A673 (cell line): ENCODE data around the gene SGTA. TPM values are rescaled to one million over a fixed set of nuclear protein-coding genes. Genes with fewer than 3 reads are reported as not detected.

Experiments
- BruUV-seq: library from RNA; stranded (reverse); fragments of 400-500 nt; replicated peaks from 2 replicates; lab custom pipeline; 2021; lab: Mats Ljungman, UMichigan
- CTCF ChIA-PET: fragments of 300-600 bp; sonication (Branson Sonifier 250); formaldehyde crosslinking; loops from one replicate; lab custom pipeline; 2022; ENCODE audit warnings: antibody characterized with exemption; lab: Charles Lee
- POLR2A ChIA-PET: fragments of 300-600 bp; sonication (Branson Sonifier 250); formaldehyde crosslinking; loops from one replicate; lab custom pipeline; 2022; ENCODE audit warnings: antibody characterized with exemption; ENCODE audit not compliant: low non-redundant PET; lab: Charles Lee
- DNase-seq: peaks from one replicate; pipeline ENCODE4 v3.0.0-alpha.2; 2015; ENCODE audit warnings: low spot score
- H3K27ac ChIP-seq: fragments of 200-600 bp; sonication (generic); 2 replicates; pipeline ENCODE4 v1.5.1; 2016; ENCODE audit warnings: mixed run types, low read depth, mild to moderate bottlenecking, mixed read lengths, antibody characterized with exemption, low read length; ENCODE audit not compliant: poor library complexity, severe bottlenecking
- H3K27me3 ChIP-seq: fragments of 200-600 bp; sonication (generic); replicated peaks from 2 replicates; pipeline ENCODE4 v1.6.1; 2017; ENCODE audit warnings: mixed run types, low read depth, mild to moderate bottlenecking, mixed read lengths, antibody characterized with exemption, low read length; ENCODE audit not compliant: insufficient read depth, poor library complexity
- H3K36me3 ChIP-seq: fragments of 200-600 bp; sonication (generic); 2 replicates; pipeline ENCODE4 v1.6.1; 2016; ENCODE audit warnings: mixed run types, mild to moderate bottlenecking, mixed read lengths, antibody characterized with exemption, low read length; ENCODE audit not compliant: insufficient read depth, poor library complexity, severe bottlenecking
- H3K4me1 ChIP-seq: fragments of 200-600 bp; sonication (generic); 2 replicates; pipeline ENCODE4 v1.6.1; 2017; ENCODE audit warnings: mixed run types, mild to moderate bottlenecking, mixed read lengths, antibody characterized with exemption, low read length; ENCODE audit not compliant: insufficient read depth, poor library complexity, severe bottlenecking
- H3K4me3 ChIP-seq: fragments of 200-600 bp; sonication (generic); 2 replicates; pipeline ENCODE4 v1.5.1; 2016; ENCODE audit warnings: low read depth, mixed run types, mild to moderate bottlenecking, mixed read lengths, low read length; ENCODE audit not compliant: poor library complexity, severe bottlenecking
- H3K9me3 ChIP-seq: fragments of 200-600 bp; sonication (generic); 2 replicates; pipeline ENCODE4 v1.6.1; 2016; ENCODE audit warnings: mixed run types, low read depth, mild to moderate bottlenecking, mixed read lengths, antibody characterized with exemption, low read length; ENCODE audit not compliant: poor library complexity, severe bottlenecking
- CTCF ChIP-seq: fragments of 300-800, 200-600 bp; sonication (generic); conservative IDR thresholded peaks from 2 replicates; pipeline ENCODE4 v1.5.1; 2017; ENCODE audit warnings: low read depth, mild to moderate bottlenecking, antibody characterized with exemption, low read length, moderate library complexity, mixed read lengths
- EZH2 ChIP-seq: fragments of 200-600 bp; sonication (generic); IDR thresholded peaks from 2 replicates; pipeline ENCODE4 v1.6.1; 2017; ENCODE audit warnings: borderline replicate concordance, low read depth, mild to moderate bottlenecking, mixed read lengths, antibody characterized with exemption, low read length; ENCODE audit not compliant: poor library complexity, severe bottlenecking
- intact Hi-C: fragments of 100-400 bp; cut with micrococcal nuclease; formaldehyde crosslinking; loops from one replicate; pipeline ENCODE4 v1.10.0; 2022; ENCODE audit not compliant: unreplicated experiment
- total RNA-seq: library from RNA; stranded (reverse); gene quantifications from 2 replicates; pipeline ENCODE4 v1.2.3, GENCODE V29; 2021

Gene SGTA
- total RNA-seq, 1 experiment from 2014 or later, result 106 TPM

DNA sequence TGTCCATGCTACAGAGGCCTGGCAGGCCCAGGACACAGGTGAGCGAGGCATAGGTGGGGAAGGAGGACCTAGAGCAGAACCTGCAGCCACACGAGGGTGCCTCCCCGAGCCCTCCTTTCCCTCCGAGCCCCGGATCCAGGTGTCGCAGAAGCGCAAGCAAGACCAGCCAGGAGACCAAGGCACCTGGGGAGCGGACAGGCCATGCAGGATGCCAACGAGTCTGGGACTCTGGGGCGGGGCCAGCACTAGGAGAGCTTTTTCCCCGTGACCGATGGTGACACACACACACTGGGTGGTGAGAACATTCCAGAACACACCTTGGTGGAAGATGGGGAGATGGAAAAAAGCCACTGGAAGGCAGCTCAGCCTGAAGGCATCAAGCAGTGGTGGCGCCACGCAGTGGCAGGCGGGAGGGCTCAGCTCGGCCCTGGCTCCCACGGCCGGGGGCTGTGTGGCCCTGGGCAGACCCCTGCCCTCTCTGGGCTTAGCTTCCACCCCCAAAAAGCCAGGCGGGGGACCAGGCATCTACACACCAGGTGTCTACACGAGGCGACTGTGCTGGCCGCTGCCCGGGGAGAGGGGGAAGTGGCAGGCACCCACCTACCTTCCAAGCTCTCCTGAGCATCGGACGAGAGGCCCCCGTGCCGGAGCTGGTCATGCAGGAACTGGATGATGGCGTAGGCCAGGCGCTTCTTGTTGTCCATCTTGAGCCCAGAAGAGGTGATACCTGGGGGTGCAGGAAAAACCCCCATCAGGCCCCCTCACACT is 14.5 kb downstream of the SGTA start:
- Histone ChIP-seq H3K27ac (no peak overlapping the region), H3K36me3 (peaks cover 32% of the 10 kb centered on the region), H3K9me3 (no peaks in the 10 kb centered on the region), H3K4me1 (no peaks in the 10 kb centered on the region), H3K27me3 (no peaks in the 10 kb centered on the region), H3K4me3 (no peak overlapping the region)
- ChIA-PET CTCF (no interaction called here), POLR2A (no interaction called here)
- intact Hi-C loops, result no loop called here
- TF ChIP-seq EZH2 (no peak), CTCF (no peak)
- no peak for DNase-seq
- no TSS peak for BruUV-seq

- CTCF ChIA-PET, result no interaction called here
- no peaks in the 10 kb centered on the region for H3K9me3 ChIP-seq
Observed at GRCh38 chr19:2767688-2768087, 15.4 kb downstream of the SGTA start.

DNA sequence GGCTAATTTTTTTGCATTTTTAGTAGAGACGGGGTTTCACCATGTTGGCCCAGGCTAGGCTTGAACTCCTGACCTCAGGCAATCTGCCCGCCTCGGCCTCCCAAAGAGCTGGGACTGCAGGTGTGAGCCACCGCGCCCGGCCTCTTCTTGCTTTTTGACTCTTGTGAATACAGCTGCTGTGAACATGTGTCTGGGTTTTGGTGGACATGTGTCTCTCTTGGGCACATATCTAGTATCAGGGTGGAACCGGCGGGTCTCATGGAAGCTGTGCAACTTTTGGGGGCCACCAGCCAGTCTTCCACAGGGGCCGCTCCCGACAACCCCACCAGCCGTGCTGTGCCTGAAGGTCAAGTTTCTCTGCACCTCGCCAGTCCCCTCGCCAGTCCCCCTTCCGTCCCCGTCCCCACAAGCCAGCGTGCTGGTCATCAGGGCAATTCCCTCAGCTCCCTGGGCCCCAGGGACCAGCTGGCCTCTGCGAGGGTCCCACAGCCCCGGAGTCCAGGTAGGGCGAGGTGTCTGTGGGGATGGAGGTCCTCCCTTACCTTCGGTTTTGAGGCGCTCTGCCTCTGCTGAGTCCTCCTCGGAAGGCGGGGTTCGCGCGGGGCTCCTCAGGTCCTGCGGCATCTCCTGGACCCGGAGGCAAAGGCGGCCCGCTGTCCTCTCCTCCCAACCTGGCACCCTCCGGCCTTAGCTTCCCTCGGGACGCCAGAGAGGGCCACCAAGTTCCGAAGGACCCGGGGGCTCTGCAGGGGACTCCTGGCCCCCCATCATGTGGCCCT is 16.3 kb downstream of the SGTA start:
- POLR2A ChIA-PET, result no interaction called here
- DNase-seq, result no peak
- peaks cover 42% of the 10 kb centered on the region for H3K36me3 ChIP-seq

More at GRCh38 chr19:2767688-2768087, 15.4 kb downstream of the SGTA start:
- no peak for DNase-seq
- no peaks in the 10 kb centered on the region for H3K27me3 ChIP-seq
- H3K27ac ChIP-seq, result no peak overlapping the region
- peaks cover 33% of the 10 kb centered on the region for H3K36me3 ChIP-seq
- no TSS peak for BruUV-seq
- H3K4me1 ChIP-seq, result no peaks in the 10 kb centered on the region
- TF ChIP-seq EZH2, result no peak
- no peak for TF ChIP-seq CTCF
- intact Hi-C loops, result no loop called here
- POLR2A ChIA-PET, result no interaction called here
- no peak overlapping the region for H3K4me3 ChIP-seq

More for the DNA sequence above, 16.3 kb downstream of the SGTA start:
- Histone ChIP-seq H3K27me3 (no peaks in the 10 kb centered on the region), H3K4me1 (no peaks in the 10 kb centered on the region), H3K4me3 (no peak overlapping the region), H3K9me3 (no peaks in the 10 kb centered on the region), H3K27ac (no peak overlapping the region)
- CTCF ChIA-PET, result no interaction called here
- intact Hi-C loops, result no loop called here
- no TSS peak for BruUV-seq
- TF ChIP-seq CTCF, result no peak
- TF ChIP-seq EZH2, result no peak
